LNCaP clone FGC (cell line): ENCODE data around the gene PDLIM5.

ENCODE experiments used
- DNase-seq: peaks from one replicate; pipeline ENCODE4 v3.0.0-alpha.2; 2011; ENCODE audit warnings: low read depth
- H3K4me3 ChIP-seq: 2 replicates; pipeline ENCODE4 v1.5.1; 2011; ENCODE audit warnings: mild to moderate bottlenecking, low read depth, low read length, control low read depth
- TF ChIP-seq, protein P1 (sequence below): IDR thresholded peaks from 2 replicates; pipeline ENCODE4 v1.5.1; 2012; ENCODE audit warnings: mild to moderate bottlenecking; ENCODE audit not compliant: control insufficient read depth, insufficient read depth; ENCODE audit errors: extremely low read depth

PDLIM5 gene

DNA sequence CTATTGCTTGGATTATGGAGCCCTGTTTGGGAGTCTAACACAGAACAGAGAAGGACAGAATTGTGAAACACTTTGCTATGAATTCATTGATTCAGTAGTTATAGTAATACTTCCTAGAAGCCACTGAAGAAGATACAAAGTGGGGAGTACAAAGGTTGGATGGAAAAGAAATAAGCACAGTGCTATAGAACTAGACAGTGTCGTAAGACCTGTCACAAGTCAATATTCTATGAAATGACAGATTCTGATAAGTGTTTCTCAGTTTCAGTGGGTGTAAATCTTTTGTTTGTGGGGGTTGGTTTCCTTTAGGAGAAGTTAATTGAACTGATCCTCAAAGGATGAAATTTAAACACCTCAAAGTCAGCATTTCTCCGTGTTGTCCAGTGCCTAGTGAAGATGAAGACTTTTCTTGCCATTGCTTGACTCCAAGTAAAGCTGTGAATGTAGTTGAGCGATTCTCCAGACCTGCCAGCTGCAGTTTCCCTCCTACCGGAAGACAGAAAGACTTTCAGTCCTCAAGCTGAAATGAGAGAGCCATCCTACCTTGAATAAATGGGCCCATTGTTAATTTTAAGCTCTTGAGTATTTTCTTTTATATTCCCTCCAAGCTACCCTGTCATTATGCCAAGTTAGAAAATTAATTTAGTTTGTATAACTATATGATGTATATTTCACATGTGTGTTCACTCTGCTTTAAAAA is 7.9 kb downstream of the PDLIM5 start:
- no peak for DNase-seq
- H3K4me3 ChIP-seq: no peak overlapping the region

DNA sequence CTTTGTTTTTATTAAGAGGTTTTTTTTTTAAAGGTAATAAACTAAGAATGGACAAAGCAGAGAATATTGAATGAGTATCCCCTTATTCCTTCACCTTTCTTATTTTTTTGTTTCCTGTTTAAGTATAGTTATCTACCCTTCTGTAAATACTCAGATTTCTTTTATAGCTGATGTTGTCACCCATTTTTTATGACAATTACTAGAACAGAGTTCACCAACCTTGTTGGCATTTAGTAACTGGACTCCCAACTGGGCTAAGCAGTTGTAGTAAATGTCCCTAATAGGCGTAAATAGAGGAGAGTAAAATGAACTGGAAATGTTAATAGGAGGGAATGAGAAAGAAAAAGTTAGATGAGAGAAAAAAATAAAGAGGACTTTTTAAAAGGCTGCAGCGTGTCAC is 9.8 kb downstream of the PDLIM5 start:
- H3K4me3 ChIP-seq: no peak overlapping the region
- TF ChIP-seq, protein P1, sequence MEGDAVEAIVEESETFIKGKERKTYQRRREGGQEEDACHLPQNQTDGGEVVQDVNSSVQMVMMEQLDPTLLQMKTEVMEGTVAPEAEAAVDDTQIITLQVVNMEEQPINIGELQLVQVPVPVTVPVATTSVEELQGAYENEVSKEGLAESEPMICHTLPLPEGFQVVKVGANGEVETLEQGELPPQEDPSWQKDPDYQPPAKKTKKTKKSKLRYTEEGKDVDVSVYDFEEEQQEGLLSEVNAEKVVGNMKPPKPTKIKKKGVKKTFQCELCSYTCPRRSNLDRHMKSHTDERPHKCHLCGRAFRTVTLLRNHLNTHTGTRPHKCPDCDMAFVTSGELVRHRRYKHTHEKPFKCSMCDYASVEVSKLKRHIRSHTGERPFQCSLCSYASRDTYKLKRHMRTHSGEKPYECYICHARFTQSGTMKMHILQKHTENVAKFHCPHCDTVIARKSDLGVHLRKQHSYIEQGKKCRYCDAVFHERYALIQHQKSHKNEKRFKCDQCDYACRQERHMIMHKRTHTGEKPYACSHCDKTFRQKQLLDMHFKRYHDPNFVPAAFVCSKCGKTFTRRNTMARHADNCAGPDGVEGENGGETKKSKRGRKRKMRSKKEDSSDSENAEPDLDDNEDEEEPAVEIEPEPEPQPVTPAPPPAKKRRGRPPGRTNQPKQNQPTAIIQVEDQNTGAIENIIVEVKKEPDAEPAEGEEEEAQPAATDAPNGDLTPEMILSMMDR: no peak
- no peak for DNase-seq

More for the DNA sequence above, 7.9 kb downstream of the PDLIM5 start:
- TF ChIP-seq, protein P1: no peak

GRCh38 chr4:94462572-94462971 is 10.8 kb downstream of the PDLIM5 start:
- no peak overlapping the region for H3K4me3 ChIP-seq
- TF ChIP-seq, protein P1: no peak
- no peak for DNase-seq

GRCh38 chr4:94463771-94464170 is 12.0 kb downstream of the PDLIM5 start:
- H3K4me3 ChIP-seq: no peak overlapping the region
- TF ChIP-seq, protein P1: no peak
- DNase-seq: no peak

DNA sequence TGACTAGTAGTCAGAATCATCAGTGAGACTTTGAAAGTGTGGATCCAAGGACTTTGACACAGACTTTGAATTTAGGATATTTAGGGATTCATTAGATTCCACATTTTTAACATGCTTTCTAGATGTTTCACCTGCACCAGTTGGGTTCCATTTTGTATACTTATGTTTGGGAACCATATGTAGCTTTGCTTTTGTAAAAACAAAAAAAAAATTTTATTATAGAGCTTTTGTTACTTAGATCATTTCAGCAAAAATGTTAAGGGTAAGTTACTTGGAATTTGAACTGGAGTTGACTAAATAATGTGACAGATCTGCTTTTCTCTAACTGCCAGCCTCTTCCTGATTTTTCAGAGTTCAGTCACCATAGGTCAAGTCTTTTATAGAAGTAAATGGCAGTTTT is 14.6 kb downstream of the PDLIM5 start:
- TF ChIP-seq, protein P1: no peak
- H3K4me3 ChIP-seq: no peak overlapping the region
- DNase-seq: no peak

GRCh38 chr4:94466923-94467322 is 15.2 kb downstream of the PDLIM5 start:
- no peak overlapping the region for H3K4me3 ChIP-seq
- TF ChIP-seq, protein P1: no peak
- DNase-seq: no peak
